Measurements from ENCODE around the gene ERCC1.

Gene ERCC1

GRCh38 chr19:45442408-45442777 lies 18.7 kb upstream of the ERCC1 start:
- H3K4me2 ChIP-seq (ENCODE audit: low read length), result peak overlapping the region; percentile 97; the same call in 1 of the 2 replicates
- peaks cover 37% of the 10 kb centered on the region for H3F3A ChIP-seq (ENCODE audit: control insufficient read depth, insufficient read depth)
- H3K27ac ChIP-seq (ENCODE audit: low read depth, low read length), result no peak overlapping the region
- H4K20me1 ChIP-seq (ENCODE audit: control insufficient read depth, insufficient read depth, low read depth, low read length), result no peaks in the 10 kb centered on the region
- no peaks in the 10 kb centered on the region for H3K27me3 ChIP-seq (ENCODE audit: control insufficient read depth, low read length)
- no peaks in the 10 kb centered on the region for H3K36me3 ChIP-seq (ENCODE audit: control insufficient read depth, low read length)
- no peaks in the 10 kb centered on the region for H3K9me2 ChIP-seq (replicated peaks; ENCODE audit: control insufficient read depth, low read length)
- H3K9me3 ChIP-seq (ENCODE audit: control insufficient read depth, insufficient read depth, low read length), result no peaks in the 10 kb centered on the region
- TF ChIP-seq EZH2phosphoT487 (IDR thresholded peaks at IDR 0.05; ENCODE audit: borderline replicate concordance, low read length) (no peak), CTCF (IDR thresholded peaks at IDR 0.05; ENCODE audit: low read depth, low read length, poor library complexity, severe bottlenecking) (no peak)
- no peak overlapping the region for H3K4me3 ChIP-seq (ENCODE audit: low read length)
- peaks cover 49% of the 10 kb centered on the region for H3K4me1 ChIP-seq (ENCODE audit: control insufficient read depth, low read length)
- H3K79me2 ChIP-seq (ENCODE audit: control insufficient read depth, low read length), result no peaks in the 10 kb centered on the region

- no peaks in the 10 kb centered on the region for H3K79me2 ChIP-seq (ENCODE audit: control insufficient read depth, low read length)
- peak overlapping the region; percentile 69 for H3K4me2 ChIP-seq (ENCODE audit: low read length)
- no peaks in the 10 kb centered on the region for H3K36me3 ChIP-seq (ENCODE audit: control insufficient read depth, low read length)
- peak overlapping the region; percentile 60 for H3K27ac ChIP-seq (ENCODE audit: low read depth, low read length)
- no peaks in the 10 kb centered on the region for H3K9me3 ChIP-seq (ENCODE audit: control insufficient read depth, insufficient read depth, low read length)
- H3K4me1 ChIP-seq (ENCODE audit: control insufficient read depth, low read length), result peaks cover 49% of the 10 kb centered on the region
- H3K27me3 ChIP-seq (ENCODE audit: control insufficient read depth, low read length), result no peaks in the 10 kb centered on the region
- H3K4me3 ChIP-seq (ENCODE audit: low read length), result no peak overlapping the region
- H4K20me1 ChIP-seq (ENCODE audit: control insufficient read depth, insufficient read depth, low read depth, low read length), result no peaks in the 10 kb centered on the region
- H3K9me2 ChIP-seq (replicated peaks; ENCODE audit: control insufficient read depth, low read length), result no peaks in the 10 kb centered on the region
- TF ChIP-seq CTCF (IDR thresholded peaks at IDR 0.05; ENCODE audit: low read depth, low read length, poor library complexity, severe bottlenecking) (no peak), EZH2phosphoT487 (IDR thresholded peaks at IDR 0.05; ENCODE audit: borderline replicate concordance, low read length) (no peak)
- H3F3A ChIP-seq (ENCODE audit: control insufficient read depth, insufficient read depth), result peaks cover 37% of the 10 kb centered on the region
These were observed 17.3 kb upstream of the ERCC1 start for GRCh38 chr19:45440873-45441654.

GRCh38 chr19:45440259-45440638 lies 16.5 kb upstream of the ERCC1 start:
- H3K4me1 ChIP-seq (ENCODE audit: control insufficient read depth, low read length), result peaks cover 48% of the 10 kb centered on the region
- no peaks in the 10 kb centered on the region for H3K27me3 ChIP-seq (ENCODE audit: control insufficient read depth, low read length)
- peak overlapping the region; percentile 75 for H3K4me3 ChIP-seq (ENCODE audit: low read length)
- H3K4me2 ChIP-seq (ENCODE audit: low read length), result peak overlapping the region; percentile 69
- H3F3A ChIP-seq (ENCODE audit: control insufficient read depth, insufficient read depth), result peaks cover 34% of the 10 kb centered on the region
- H4K20me1 ChIP-seq (ENCODE audit: control insufficient read depth, insufficient read depth, low read depth, low read length), result no peaks in the 10 kb centered on the region
- TF ChIP-seq EZH2phosphoT487 (IDR thresholded peaks at IDR 0.05; ENCODE audit: borderline replicate concordance, low read length) (no peak), CTCF (IDR thresholded peaks at IDR 0.05; ENCODE audit: low read depth, low read length, poor library complexity, severe bottlenecking) (no peak)
- H3K36me3 ChIP-seq (ENCODE audit: control insufficient read depth, low read length), result no peaks in the 10 kb centered on the region
- H3K79me2 ChIP-seq (ENCODE audit: control insufficient read depth, low read length), result no peaks in the 10 kb centered on the region
- peak overlapping the region; percentile 60 for H3K27ac ChIP-seq (ENCODE audit: low read depth, low read length)
- H3K9me2 ChIP-seq (replicated peaks; ENCODE audit: control insufficient read depth, low read length), result no peaks in the 10 kb centered on the region
- no peaks in the 10 kb centered on the region for H3K9me3 ChIP-seq (ENCODE audit: control insufficient read depth, insufficient read depth, low read length)

Measured in DOHH2 (cell line).